GM19463 (cell line): ENCODE results near the gene ANTKMT.
"Not testable (repeated sequence)": the region's sequence is repeated elsewhere in the genome, so short reads cannot be mapped to it uniquely, and the experiment has no call there.

Source experiments
- ATAC-seq: cut with Tn5 transposase; IDR thresholded peaks from one replicate; pipeline ENCODE4 v1.9.1; 2021; ENCODE audit warnings: mild to moderate bottlenecking, moderate library complexity; ENCODE audit not compliant: unreplicated experiment

ANTKMT gene

GRCh38 chr16:712740-713250 is 8.2 kb upstream of the ANTKMT start:
- ATAC-seq, result not testable (repeated sequence)

- ATAC-seq, result no peak
Measured at GRCh38 chr16:714079-714478, 6.9 kb upstream of the ANTKMT start.

GRCh38 chr16:714558-715476 is 6.1 kb upstream of the ANTKMT start, which contains the start of gene METRN:
METRN (plus strand) TSS chr16:715118; CDS start chr16:715290, 172 bp downstream.
- peak; percentile 76 for ATAC-seq

- no peak for ATAC-seq
Measured at GRCh38 chr16:715477-716199, 5.3 kb upstream of the ANTKMT start.

GRCh38 chr16:716200-716568 is 4.8 kb upstream of the ANTKMT start:
- no peak for ATAC-seq

GRCh38 chr16:716768-717325 is 4.1 kb upstream of the ANTKMT start:
- ATAC-seq, result no peak

- no peak for ATAC-seq
Measured at GRCh38 chr16:717450-718245, 3.3 kb upstream of the ANTKMT start.

GRCh38 chr16:718389-718788 is 2.6 kb upstream of the ANTKMT start:
- ATAC-seq, result no peak

- ATAC-seq, result no peak
Measured at GRCh38 chr16:718922-719321, 2.0 kb upstream of the ANTKMT start.

GRCh38 chr16:719815-720446 is 1.0 kb upstream of the ANTKMT start:
- ATAC-seq, result no peak

- peak; percentile 22 for ATAC-seq
Measured at GRCh38 chr16:720447-720989, 428 bp upstream of the ANTKMT start.

GRCh38 chr16:721765-722540 is 1.0 kb downstream of the ANTKMT start:
- no peak for ATAC-seq

GRCh38 chr16:722835-723633 is 2.1 kb downstream of the ANTKMT start:
- ATAC-seq, result no peak

- ATAC-seq, result no peak
Measured at GRCh38 chr16:723695-724094, 2.7 kb downstream of the ANTKMT start.

- ATAC-seq, result no peak
Measured at GRCh38 chr16:724188-725040, 3.5 kb downstream of the ANTKMT start.

- no peak for ATAC-seq
Measured at GRCh38 chr16:725041-725376, 4.1 kb downstream of the ANTKMT start.

GRCh38 chr16:725463-726187 is 4.7 kb downstream of the ANTKMT start:
- no peak for ATAC-seq
